DMS53 treated with DMSO at 0.1 percent for 48 hours (cell line): ENCODE results near the gene LRRC27.

ENCODE experiments used
- DNase-seq: peaks from one replicate; lab custom pipeline; 2025; ENCODE audit not compliant: unreplicated experiment; lab: John Stamatoyannopoulos, UW

Gene LRRC27

DNA sequence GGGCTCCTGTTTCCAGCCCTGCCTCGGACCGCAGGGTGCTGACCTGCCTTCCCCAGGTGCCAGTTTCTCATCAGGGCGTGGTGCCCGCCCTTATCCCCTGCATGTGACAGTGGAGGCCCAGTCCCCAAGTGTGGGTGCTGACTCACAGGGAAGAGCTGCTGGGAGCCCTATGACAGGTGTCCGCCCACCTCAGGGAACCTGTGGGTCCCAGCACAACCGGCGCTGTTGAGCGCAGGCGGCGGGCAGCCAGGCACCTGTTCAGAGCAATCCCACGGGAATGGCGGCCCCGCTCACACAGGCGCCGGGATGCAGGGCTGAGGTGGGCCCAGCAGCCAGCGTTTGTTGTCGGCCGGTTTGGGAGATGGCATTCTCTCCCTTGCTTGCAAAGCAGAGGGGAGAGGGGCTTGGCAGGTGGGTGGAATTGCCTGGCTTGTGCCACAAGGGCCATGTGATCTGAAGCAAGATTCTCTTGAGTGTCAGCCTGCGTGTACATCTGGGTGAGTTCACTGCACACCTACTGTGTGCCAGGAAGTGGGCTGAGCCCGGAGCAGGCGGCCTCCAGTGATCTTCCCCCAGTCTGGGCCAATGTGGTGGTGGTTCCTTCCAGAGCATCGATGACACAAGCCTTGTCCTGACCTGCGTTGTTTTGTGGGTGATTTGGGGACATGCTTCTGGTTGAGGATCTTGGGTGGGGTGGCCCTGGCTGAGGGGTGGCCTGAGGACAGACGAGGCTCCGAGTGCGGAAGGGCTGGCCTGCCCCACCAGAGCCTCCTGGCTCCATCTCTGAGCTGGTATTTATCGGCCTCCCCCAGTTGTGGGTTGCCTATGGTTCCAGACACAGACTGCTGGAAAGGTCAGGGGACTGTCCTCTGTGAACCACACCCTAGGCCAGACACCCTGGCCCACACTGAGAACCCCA lies 67.4 kb downstream of the LRRC27 start:
- DNase-seq = no peak

DNA sequence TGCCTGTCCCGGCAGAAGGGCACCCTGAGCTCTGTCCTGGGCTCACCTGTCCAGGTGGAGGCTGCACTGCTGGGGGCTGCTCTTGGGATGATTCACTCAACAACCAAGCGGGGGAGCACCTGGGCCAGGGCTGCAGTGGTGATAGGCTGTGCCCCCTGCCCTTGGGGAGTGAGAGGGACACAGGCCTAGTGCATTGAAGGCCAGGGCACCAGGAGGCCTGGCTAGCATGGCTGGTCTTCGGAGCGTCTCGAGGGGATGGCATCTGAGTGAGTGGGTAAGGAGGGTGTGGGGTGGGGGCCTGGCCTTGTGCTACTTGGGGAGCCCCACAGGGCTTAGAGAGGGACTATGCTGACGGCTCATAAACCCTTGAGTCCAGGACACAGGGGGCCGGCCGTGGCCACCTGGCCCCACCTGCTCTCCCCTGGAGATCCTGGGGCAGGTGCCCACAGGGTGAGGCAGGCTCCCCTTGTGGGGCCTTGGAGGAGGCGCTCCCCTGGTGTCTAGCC lies 68.1 kb downstream of the LRRC27 start:
- DNase-seq = no peak

DNA sequence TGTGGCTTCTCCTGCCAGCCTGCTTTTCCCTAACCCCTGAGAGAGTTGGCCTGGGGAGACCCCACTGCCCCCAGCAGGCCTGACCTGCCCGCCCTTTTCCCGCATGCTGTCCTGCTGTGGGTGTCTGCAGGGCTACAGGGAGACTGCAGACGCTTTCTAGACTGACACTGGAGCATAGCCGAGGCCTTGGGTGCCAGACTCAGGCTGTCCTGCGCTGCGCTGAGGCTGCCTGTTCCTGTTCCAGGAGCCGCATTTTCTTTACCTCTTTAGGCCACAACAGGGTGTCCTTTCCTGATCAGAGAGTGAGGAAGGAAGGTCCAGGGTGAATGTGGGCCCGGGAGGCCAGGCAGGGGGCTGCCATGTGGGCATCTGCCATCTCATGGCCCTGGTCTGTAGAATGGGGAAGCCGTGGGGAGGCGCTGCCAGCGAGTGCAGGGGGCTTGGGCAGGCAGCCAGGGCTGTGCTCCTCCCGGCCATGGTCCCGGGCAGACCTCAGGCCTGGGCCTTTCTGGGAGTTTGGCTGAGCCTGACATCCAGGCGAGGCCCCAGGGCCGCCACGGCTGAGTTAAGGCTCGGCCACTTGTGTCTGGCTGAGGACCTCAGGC lies 68.7 kb downstream of the LRRC27 start:
- no peak for DNase-seq

DNA sequence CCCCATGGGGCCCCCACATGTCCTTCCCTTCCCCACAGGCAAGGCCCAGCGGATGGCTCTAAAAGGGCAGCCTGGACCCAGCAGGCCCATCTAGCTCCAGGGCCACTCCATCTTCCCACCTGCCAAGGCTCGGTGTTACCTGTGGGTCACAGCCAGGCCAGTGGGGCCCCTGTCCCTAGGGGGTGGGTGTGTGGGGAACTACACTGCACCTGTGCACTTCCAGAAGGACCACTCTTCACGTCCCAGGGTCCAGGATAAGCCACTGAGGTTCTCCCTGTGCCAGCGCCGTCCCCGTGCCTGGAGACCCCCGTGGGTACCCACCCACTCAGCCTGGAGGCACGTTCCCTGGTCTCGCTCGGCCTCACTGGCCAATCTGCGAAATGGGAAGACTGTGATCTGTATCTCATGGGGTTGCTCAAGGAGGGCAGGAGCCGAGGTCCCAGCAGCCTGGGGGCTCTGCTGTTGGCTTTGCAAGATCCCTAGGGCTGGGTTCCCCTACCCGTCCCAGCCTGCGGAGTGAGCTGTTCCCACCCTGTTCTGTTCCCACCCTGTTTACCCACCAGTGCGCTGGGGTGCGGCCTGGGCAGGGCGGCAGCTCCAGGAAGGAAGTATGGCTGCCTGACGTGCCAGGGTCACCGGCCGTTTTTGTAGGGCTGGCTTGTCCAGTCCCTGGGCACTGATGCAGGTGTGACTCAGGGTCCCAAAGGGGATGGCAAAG lies 69.6 kb downstream of the LRRC27 start:
- DNase-seq = no peak

DNA sequence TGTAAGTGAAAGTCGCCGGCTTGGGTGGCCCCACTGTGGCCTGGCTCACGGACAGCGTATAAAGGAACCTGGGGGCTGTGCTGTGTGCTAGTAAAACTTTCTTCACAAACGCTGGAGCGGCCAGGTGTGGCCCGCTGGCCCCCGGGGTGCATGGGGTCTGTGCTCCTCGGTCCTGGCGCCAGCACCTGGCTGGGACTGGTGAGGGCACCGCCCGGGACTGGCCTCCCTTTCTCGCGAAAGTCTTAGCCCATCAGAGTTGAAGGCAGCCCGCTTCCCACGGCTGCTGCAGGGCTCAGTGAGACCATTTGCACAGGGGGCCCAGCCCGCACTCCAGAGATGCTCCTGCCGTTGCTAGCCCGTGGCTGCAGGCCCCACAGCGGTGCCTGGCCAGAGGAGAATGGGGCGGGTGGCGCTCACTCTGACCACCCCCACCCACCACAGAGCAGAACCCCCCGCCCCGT lies 70.8 kb downstream of the LRRC27 start:
- no peak for DNase-seq

DNA sequence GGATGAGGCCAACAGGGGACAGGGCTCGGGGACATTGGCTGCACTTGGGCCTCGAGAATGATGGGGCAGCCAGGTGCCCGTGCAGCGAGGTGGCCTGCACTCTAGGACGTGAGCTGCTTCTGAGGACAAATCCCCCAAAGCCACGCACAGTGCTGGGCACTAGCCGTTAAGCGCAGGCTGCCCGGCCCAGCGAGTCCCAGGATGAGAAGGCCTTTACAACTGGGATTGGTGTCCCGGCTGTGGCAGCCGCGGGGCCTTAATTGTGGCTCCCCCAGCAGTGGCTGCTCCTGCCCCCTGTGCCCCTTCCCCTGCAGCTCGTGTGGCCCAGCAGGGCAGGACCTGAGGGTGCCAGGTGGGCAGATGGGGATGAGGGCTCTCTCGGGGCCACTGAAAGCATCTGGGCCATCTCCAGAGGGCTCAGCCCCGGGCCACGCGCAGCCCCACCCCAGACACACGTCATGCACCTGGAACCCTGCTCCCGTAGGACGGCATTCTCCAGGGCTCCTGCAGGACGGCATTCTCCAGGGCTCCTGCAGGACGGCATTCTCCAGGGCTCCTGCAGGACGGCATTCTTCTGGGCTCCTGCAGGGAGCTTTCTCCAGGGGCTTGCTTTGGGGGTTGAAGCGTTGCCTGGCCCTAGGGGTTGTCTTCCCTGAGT lies 71.6 kb downstream of the LRRC27 start:
- DNase-seq = no peak

DNA sequence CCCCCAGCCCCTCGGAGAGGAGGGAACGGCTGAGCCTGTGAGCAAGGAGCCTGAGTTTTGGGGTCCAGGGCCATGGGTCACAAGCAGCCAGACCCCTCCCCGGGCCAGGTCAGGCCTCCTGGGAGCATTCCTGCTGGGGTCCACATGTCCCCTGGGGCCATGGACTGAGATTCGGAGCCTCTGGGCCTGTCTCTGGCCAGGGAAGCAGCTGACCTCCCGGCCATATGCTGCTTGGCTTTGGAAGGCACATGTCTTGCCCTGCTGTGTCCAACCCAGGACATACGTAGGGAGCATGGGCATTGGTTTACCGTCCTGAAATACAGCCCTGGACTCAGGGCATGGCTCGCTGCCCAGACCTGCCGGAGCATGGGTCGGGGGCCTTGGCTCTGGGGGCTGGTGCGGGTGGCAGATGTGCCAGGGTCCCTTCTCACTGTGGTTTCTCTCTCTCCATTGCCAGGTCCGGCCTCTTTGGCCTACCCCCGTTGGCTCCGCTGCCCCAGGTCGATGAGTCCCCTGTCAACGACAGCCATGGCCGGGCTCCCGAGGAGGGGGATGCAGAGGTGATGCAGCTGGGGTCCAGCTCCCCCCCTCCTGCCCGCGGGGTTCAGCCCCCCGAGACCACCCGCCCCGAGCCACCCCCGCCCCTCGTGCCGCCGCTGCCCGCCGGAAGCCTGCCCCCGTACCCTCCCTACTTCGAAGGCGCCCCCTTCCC lies 72.3 kb downstream of the LRRC27 start:
- DNase-seq = no peak

DNA sequence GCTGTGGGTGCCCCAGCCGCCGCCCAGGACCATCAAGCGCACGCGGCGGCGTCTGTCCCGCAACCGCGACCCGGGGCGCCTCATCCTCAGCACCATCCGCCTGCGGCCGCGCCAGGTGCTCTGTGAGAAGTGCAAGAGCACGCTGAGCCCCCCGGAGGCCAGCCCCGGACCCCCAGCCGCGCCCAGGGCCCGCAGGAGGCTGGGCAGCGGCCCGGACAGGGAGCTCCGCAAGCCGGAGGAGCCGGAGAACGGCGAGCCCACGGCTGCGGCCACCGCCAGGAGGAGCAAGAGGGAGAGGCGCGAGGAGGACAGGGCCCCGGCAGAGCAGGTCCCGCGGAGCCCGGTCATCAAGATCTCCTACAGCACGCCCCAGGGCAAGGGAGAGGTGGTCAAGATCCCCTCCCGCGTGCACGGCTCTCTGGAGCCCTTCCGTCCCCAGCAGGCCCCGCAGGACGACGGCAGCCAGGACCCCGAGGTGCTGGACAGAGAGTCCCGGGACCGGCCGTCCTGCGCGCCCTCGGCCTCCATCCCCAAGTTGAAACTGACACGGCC lies 73.0 kb downstream of the LRRC27 start:
- no peak for DNase-seq

DNA sequence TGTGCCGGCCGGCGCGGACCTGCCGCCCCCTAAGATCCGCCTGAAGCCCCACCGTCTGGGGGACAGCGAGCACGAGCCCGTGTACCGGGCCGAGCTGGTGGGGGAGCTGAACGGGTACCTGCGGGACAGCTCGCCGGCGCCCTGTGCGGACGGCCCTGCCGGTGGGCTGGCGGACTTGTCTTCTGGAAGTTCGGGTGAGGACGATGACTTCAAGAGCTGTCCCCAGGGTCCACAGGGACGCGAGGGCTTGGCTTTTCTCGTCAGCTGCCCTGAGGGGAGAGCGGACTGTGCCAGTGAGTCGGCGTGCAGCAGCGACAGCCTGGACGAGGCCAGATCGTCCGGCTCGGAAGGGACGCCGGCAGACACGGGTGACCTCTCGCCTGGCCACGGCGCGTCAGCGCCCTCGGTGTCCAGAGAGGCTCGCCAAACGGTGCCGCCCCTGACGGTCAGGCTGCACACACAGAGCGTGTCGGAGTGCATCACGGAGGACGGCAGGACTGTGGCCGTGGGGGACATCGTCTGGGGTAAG lies 73.5 kb downstream of the LRRC27 start:
- DNase-seq = no peak

DNA sequence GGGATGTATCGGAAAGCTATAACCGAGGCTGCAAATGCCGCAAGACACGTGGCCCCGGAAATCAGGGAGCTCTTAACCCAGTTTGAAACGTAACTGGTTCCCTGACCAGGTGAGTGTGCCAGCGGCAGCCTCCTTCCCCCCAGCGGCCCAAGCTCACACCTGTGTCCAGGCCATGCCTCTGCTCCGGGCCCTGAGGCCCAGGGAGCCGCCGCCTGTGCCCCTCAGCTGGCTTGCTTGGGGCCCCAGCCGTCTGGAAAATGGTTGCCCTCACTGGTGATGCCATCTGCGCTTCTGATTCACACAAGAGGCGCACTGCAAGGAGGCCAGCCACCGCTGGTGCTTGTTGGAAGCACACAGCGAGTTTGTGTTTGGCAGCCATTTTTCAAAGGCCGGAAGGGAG lies 74.2 kb downstream of the LRRC27 start:
- no peak for DNase-seq

DNA sequence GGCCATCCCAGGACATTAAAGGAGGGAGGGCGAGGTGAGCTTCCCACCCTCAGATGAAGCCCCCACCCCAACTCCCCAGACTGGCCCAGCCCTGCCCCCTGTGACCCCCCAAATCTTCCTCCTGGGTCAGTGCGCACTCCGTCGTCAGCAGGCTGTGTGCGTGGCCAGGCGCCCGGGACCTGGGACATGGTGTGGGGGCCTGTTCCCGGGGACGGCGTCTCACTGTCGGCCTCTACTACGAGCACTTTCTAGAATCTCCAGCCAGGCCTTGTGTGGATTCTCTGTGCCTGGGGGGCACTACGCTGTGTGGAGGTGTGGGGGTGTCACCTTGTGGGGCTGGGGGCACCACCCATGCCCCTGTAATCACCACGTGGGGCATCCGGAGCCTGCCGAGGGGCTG lies 74.8 kb downstream of the LRRC27 start:
- DNase-seq = no peak

DNA sequence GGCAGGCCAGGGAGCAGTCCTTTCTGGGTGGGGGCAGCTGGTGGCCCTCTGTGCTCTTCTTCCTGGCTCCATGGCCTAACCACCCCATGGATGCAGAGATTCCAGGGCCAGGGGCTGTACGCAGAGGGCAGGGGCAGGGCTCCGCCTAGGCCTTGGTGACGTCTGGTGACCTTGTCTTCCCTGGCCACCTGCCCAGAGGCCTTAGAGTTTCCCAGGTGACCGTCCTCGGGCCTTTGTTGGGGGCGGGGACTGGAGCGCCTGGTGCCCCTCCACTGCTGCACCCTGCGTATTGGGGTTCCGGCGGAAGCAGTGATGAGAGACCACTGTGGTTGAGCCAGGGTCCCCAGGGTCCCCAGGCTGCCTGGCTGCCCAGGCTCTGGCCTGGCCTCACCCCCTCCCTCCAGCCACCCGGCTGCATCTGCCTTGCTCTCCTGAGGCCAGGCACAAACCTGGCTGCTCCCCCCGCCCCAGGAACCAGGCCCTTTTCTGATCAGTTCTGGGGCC lies 75.3 kb downstream of the LRRC27 start:
- peak; percentile 78 for DNase-seq

DNA sequence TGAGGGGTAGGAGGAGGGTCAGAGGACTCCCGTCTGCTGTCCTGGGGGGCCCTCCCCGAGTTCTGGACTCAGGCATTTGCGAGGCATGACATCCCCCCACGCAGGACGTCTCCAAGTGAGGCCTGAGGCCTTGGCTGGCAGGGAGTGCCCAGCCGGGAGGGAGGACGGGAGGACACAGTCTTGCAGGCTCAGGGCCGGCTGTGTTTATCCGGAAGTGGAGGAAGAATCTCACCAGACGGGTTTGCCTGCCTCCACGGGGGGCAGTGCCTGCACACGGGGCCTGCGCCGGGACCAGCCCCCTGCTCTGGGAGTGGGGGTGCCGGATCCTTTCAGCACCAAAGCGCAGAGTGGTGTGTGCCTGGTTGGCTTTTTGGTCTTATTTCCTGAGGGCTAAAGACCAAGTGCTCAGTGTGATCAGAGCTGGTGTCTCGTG lies 75.9 kb downstream of the LRRC27 start:
- DNase-seq = peak; percentile 81

DNA sequence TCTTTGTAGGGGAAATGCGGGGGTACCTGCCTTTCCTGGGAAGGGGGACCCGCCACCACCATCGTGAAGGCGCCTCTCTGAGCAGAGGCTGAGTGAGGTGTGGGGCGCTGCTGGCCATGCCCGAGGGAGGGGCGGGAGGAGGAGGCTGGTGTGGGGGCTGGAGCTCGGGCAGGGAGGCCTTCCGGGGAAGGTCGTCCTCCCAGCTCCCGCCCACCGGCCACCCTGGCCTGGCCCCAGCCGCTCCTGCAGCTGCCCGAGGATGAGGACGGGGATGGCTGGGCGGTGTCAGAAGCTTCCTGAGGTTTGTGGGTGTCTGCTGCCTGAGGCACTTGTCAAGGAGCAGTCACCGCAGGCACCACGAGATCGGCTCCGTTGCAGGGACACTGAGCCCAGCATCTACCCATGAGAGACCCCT lies 76.4 kb downstream of the LRRC27 start:
- DNase-seq = peak; percentile 27

DNA sequence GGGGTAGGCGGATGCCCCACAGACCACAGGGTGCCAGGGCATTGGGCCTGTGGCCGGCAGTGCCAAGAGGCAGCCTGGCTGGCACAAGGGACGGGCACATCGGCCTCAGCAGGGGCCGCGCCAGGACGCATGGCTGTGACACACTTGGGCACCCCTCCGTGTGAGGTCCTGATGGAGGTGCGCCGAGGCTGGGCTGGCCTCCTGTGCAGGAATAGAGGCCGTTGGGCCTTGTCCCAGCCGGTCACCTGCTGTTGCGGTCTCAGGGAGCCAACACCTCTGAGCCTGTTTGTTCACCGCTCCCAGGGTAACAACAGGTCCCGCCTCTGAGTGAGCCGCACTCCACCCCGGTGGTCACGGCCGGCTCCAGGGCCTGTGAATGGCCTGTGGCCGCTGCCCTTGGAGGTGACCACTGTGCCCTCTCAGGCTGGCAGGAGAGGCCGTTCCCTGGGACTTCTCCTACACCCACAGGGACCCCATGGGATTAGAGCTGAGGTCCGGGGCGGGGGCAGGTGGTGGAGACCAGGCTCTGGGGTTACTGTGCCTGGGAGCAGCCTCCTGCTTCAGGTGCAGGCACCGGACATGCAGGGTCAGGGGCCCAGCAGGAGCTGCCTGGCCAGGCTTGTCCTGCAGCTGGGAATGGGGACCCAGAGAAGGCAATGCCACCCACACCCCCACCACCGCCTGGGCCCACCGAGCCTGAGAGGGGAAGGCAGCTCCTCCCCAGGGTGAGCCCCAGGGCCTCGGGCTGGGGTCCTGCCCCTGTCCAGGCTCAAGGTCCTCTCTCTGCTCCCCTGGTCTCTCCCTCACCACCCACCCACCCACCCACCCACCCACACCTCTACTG lies 77.1 kb downstream of the LRRC27 start:
- no peak for DNase-seq

DNA sequence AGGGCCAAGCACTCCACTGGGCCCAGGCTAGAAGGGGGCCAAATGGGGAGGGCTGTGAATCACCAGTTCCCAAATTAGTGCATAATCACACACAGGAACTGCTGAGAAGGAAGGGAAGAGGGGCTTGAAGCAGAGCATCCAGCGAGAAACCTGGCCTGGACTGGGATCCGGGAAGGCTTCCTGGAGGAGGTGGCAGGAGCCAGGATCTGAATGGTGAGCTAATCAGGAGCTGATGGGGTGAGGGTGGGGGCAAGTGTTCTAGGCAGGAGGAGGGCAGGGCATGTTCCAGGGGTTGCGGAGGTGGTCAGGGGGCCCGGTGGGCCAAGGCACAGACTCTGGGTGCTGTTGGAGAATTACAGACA lies 77.7 kb downstream of the LRRC27 start:
- DNase-seq = no peak

DNA sequence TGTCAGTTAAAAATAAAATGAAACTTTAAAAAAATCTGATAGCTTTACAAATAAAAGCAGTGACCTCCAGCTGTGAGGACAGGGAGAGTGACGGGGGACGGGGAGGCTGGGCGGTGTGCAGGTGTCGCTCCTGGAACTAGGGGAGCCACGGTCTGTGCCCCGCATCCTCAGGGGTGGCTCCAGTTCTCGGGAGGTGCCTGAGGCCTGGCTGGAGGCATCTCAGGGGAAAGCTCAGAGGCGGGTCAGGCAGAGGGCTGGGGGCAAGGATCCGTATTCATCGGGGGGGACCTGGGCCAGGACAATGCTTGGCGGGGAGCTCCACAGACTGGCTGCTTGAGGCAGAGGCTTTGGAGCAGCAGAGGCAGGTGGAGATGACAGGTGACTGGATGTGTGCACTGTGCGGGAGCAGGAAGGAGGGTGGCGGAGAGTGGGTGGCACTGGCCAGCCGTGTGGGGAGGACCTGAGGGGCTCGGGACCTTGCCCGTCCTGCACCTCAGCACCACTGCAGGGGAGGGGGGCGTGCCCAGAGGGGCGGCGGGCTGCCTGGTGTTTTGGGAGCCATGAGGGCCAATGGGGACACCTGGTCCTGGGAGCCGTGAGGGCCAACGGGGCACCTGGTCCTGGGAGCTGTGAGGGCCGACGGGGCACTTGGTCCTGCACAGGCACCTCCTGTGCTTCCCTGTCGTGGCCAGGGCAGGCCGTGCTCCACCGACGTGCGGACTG lies 78.2 kb downstream of the LRRC27 start:
- no peak for DNase-seq
